Liver (tissue), 3 donors: Measurements from ENCODE around the gene TBCD.

ENCODE experiments used
- EGR1 ChIP-seq, 2 donors: IDR thresholded peaks; 2 replicates each; pipeline ENCODE4 v1.6.1; 2016 to 2018; ENCODE audit warnings: antibody characterized with exemption in 2 of 2, low read depth in 2 of 2
- FOXA1 ChIP-seq: IDR thresholded peaks from 2 replicates; pipeline ENCODE4 v1.6.1; 2016; ENCODE audit warnings: antibody characterized with exemption
- GABPA ChIP-seq, 2 donors: IDR thresholded peaks in 1 of 2; conservative IDR thresholded peaks in 1 of 2; 2 replicates each; pipeline ENCODE4 v1.6.1; 2016; ENCODE audit warnings: antibody characterized with exemption in 2 of 2, mild to moderate bottlenecking in 1 of 2, moderate library complexity in 1 of 2
- RAD21 ChIP-seq, 2 donors: IDR thresholded peaks; 2 replicates each; pipeline ENCODE4 v1.6.1; 2016; ENCODE audit warnings: antibody characterized with exemption in 2 of 2, mild to moderate bottlenecking in 2 of 2
- TAF1 ChIP-seq: conservative IDR thresholded peaks from 2 replicates; pipeline ENCODE4 v1.6.1; 2016; ENCODE audit warnings: antibody characterized with exemption, mild to moderate bottlenecking
- TF ChIP-seq, protein P1 (sequence below): IDR thresholded peaks from 2 replicates; pipeline ENCODE4 v1.6.1; 2016; ENCODE audit warnings: antibody characterized with exemption, mild to moderate bottlenecking
- TF ChIP-seq, protein P2 (sequence below): fragments of 150-350 bp; IDR thresholded peaks from 2 replicates; pipeline ENCODE4 v1.5.1; 2017; ENCODE audit warnings: improper control_type of control experiment, low read depth, low read length; ENCODE audit not compliant: missing input control
- TF ChIP-seq, protein P3 (sequence below): IDR thresholded peaks from 2 replicates; pipeline ENCODE4 v1.6.1; 2016; ENCODE audit warnings: antibody characterized with exemption
- TF ChIP-seq, protein P4 (sequence below): IDR thresholded peaks from 2 replicates; pipeline ENCODE4 v1.6.1; 2016; ENCODE audit warnings: antibody characterized with exemption
- donor health status: healthy.
- donor health status: healthy.

DNA sequence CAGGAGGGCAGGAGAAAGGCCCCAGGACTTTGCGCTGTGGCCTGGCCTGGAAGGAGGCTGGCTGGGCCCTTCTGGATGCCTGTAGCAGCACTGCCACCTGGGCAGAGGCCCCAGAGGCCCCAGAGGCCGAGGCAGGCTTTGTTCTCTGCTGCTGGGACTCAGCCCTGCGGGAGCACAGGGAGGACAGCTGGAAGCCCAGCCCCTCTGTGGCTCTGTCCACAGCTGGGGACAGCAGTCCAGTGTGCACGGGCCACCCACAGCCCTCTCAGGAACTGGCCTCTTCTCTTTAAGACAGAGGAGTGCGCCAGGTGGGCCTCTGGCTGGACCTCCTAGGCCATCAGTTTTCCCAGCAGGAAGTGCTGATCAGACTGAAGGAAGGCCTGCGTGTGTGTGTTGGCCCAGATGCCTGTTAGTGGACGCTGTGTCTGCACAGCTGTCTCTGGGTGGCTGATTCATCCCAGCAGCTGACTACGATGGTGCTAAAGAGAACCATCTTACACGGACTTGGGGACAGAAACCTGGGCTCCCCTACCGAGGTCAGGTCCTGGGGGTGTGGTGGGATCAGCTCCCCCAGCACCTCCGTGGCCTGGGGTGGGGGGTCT lies 114.8 kb downstream of the TBCD start:
- TF ChIP-seq, protein P1, sequence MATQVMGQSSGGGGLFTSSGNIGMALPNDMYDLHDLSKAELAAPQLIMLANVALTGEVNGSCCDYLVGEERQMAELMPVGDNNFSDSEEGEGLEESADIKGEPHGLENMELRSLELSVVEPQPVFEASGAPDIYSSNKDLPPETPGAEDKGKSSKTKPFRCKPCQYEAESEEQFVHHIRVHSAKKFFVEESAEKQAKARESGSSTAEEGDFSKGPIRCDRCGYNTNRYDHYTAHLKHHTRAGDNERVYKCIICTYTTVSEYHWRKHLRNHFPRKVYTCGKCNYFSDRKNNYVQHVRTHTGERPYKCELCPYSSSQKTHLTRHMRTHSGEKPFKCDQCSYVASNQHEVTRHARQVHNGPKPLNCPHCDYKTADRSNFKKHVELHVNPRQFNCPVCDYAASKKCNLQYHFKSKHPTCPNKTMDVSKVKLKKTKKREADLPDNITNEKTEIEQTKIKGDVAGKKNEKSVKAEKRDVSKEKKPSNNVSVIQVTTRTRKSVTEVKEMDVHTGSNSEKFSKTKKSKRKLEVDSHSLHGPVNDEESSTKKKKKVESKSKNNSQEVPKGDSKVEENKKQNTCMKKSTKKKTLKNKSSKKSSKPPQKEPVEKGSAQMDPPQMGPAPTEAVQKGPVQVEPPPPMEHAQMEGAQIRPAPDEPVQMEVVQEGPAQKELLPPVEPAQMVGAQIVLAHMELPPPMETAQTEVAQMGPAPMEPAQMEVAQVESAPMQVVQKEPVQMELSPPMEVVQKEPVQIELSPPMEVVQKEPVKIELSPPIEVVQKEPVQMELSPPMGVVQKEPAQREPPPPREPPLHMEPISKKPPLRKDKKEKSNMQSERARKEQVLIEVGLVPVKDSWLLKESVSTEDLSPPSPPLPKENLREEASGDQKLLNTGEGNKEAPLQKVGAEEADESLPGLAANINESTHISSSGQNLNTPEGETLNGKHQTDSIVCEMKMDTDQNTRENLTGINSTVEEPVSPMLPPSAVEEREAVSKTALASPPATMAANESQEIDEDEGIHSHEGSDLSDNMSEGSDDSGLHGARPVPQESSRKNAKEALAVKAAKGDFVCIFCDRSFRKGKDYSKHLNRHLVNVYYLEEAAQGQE: no peak
- TF ChIP-seq, protein P2, sequence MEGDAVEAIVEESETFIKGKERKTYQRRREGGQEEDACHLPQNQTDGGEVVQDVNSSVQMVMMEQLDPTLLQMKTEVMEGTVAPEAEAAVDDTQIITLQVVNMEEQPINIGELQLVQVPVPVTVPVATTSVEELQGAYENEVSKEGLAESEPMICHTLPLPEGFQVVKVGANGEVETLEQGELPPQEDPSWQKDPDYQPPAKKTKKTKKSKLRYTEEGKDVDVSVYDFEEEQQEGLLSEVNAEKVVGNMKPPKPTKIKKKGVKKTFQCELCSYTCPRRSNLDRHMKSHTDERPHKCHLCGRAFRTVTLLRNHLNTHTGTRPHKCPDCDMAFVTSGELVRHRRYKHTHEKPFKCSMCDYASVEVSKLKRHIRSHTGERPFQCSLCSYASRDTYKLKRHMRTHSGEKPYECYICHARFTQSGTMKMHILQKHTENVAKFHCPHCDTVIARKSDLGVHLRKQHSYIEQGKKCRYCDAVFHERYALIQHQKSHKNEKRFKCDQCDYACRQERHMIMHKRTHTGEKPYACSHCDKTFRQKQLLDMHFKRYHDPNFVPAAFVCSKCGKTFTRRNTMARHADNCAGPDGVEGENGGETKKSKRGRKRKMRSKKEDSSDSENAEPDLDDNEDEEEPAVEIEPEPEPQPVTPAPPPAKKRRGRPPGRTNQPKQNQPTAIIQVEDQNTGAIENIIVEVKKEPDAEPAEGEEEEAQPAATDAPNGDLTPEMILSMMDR: no peak
- TF ChIP-seq EGR1 (IDR thresholded peaks at IDR 0.05; ENCODE audit: low read depth in 2 of 2) (no peak), GABPA (IDR thresholded peaks at IDR 0.05 in 1 of 2, conservative IDR thresholded peaks at IDR 0.05 in 1 of 2) (no peak), FOXA1 (no peak), TAF1 (no peak), RAD21 (IDR thresholded peaks at IDR 0.05) (no peak)
- TF ChIP-seq, protein P3, sequence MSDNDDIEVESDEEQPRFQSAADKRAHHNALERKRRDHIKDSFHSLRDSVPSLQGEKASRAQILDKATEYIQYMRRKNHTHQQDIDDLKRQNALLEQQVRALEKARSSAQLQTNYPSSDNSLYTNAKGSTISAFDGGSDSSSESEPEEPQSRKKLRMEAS: no peak
- TF ChIP-seq, protein P4, sequence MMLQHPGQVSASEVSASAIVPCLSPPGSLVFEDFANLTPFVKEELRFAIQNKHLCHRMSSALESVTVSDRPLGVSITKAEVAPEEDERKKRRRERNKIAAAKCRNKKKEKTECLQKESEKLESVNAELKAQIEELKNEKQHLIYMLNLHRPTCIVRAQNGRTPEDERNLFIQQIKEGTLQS: no peak
